Measurements from ENCODE around the gene FIGNL2.

DNA sequence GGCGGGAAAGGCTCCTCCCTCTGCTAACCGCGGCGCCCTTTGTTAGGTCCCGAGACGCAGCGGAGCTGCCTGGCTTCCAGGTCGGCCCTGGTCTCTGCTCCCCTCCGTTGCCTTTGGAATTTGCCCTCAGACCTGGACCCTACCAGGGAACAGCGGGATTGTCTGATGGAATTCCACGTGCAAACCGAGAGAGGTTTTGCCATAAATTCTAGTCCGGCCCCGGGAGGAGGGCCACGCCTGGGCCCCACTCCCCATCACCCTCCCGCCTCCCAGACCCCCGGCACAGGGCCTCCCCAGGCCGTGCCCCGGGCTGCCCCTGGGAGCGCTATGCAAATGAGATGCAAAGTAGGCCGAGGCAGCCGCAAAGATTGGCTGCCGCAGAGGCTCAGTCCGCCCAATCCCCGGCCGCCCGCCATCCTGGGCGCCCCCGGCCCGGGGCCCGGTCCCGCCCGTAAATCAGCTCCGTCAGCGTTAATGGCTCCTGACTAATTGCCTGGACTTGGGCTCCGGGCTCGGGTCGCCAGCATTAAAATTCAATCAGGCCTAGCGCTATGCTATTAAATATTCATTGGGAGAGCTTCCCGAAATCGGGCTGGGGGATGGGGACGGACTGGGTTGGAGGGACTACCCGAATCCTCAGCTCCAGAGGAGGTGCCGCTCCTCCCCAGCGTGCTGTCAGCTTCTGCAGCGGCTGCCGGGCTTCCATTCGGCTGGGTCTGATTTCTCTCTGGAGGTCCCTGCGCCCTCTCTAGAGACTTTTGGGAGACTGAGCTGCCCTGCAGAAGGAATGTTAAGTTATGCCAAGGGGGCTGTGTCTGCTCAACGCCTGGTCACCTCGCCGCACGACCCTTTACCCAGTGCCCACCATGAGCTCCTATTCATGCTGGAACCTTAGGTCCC, 15.7 kb upstream of the FIGNL2 start:
- TF ChIP-seq, protein P1, sequence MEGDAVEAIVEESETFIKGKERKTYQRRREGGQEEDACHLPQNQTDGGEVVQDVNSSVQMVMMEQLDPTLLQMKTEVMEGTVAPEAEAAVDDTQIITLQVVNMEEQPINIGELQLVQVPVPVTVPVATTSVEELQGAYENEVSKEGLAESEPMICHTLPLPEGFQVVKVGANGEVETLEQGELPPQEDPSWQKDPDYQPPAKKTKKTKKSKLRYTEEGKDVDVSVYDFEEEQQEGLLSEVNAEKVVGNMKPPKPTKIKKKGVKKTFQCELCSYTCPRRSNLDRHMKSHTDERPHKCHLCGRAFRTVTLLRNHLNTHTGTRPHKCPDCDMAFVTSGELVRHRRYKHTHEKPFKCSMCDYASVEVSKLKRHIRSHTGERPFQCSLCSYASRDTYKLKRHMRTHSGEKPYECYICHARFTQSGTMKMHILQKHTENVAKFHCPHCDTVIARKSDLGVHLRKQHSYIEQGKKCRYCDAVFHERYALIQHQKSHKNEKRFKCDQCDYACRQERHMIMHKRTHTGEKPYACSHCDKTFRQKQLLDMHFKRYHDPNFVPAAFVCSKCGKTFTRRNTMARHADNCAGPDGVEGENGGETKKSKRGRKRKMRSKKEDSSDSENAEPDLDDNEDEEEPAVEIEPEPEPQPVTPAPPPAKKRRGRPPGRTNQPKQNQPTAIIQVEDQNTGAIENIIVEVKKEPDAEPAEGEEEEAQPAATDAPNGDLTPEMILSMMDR (conservative IDR thresholded peaks at IDR 0.05; ENCODE audit: low read depth, low read length) = no peak
- TF ChIP-seq EZH2phosphoT487 (IDR thresholded peaks at IDR 0.05; ENCODE audit: borderline replicate concordance, low read length) (no peak), EZH2 (IDR thresholded peaks at IDR 0.05; ENCODE audit: low read length, unreplicated experiment) (no peak)

Data from PC-3 (cell line).